Thyroid gland (tissue), 4 donors: Measurements from ENCODE around the gene LAMC3. TPM values are rescaled to one million over a fixed set of nuclear protein-coding genes. Genes with fewer than 3 reads are reported as not detected.

Source experiments
- DNase-seq, 2 donors: peaks; one replicate each; pipeline ENCODE4 v3.0.0-alpha.2; 2019
- H3K27ac ChIP-seq, 3 donors: fragments of 200-600 bp; sonication (generic); 1 replicate in 2 of 3; 2 replicates in 1 of 3; pipeline ENCODE4 v1.5.1; 2016 to 2019; ENCODE audit warnings: mild to moderate bottlenecking in 1 of 3, moderate library complexity in 1 of 3
- H3K27me3 ChIP-seq: fragments of 200-600 bp; sonication (generic); one replicate; pipeline ENCODE4 v1.5.1; 2019
- H3K36me3 ChIP-seq, 2 donors: fragments of 200-600 bp; sonication (generic); one replicate each; pipeline ENCODE4 v1.5.1; 2016 to 2019
- H3K4me1 ChIP-seq, 2 donors: fragments of 200-600 bp; sonication (generic); one replicate each; pipeline ENCODE4 v1.5.1; 2017 to 2019
- H3K4me3 ChIP-seq, 3 donors: fragments of 200-600 bp; sonication (generic); replicated peaks in 1 of 3; 1 replicate in 2 of 3; 2 replicates in 1 of 3; pipeline ENCODE4 v1.5.1; 2016; ENCODE audit warnings: mild to moderate bottlenecking in 1 of 3
- H3K9me3 ChIP-seq: fragments of 200-600 bp; sonication (generic); one replicate; pipeline ENCODE4 v1.5.1; 2017
- POLR2A ChIP-seq, 2 donors: fragments of 450-650 bp; IDR thresholded peaks; one replicate each; pipeline ENCODE4 v1.6.1; 2017; ENCODE audit warnings: antibody characterized with exemption in 2 of 2, mild to moderate bottlenecking in 2 of 2, moderate library complexity in 1 of 2
- WGBS, 2 donors: methylation state at CpG; one replicate each; pipeline ENCODE4 v1.1.5; 2017; 5-methylcytosine and 5-hydroxymethylcytosine counted together
- intact Hi-C: fragments of 100-400 bp; cut with DNase I; formaldehyde crosslinking; loops from one replicate; pipeline ENCODE4 v1.15.1; 2023
- total RNA-seq, 4 donors: library from RNA; depleted of rRNA; stranded (reverse); fragments of >200 nt; gene quantifications; one replicate each; pipeline ENCODE4 v1.2.3, GENCODE V29; 2016
- TF ChIP-seq, protein P1 (sequence below), 6 experiments: fragments of 200-600 bp in 3 of 6; fragments of 450-650 bp in 3 of 6; sonication (generic) in 3 of 6; IDR thresholded peaks; one replicate each; pipeline ENCODE4 v1.5.1; 2016 to 2019; ENCODE audit warnings: antibody characterized with exemption in 6 of 6, mild to moderate bottlenecking in 2 of 6, inconsistent platforms in 1 of 6, moderate library complexity in 1 of 6

Gene LAMC3
- total RNA-seq, 4 donors from 2014 or later, result 0.81 to 11.1 (median 3.2) TPM

DNA sequence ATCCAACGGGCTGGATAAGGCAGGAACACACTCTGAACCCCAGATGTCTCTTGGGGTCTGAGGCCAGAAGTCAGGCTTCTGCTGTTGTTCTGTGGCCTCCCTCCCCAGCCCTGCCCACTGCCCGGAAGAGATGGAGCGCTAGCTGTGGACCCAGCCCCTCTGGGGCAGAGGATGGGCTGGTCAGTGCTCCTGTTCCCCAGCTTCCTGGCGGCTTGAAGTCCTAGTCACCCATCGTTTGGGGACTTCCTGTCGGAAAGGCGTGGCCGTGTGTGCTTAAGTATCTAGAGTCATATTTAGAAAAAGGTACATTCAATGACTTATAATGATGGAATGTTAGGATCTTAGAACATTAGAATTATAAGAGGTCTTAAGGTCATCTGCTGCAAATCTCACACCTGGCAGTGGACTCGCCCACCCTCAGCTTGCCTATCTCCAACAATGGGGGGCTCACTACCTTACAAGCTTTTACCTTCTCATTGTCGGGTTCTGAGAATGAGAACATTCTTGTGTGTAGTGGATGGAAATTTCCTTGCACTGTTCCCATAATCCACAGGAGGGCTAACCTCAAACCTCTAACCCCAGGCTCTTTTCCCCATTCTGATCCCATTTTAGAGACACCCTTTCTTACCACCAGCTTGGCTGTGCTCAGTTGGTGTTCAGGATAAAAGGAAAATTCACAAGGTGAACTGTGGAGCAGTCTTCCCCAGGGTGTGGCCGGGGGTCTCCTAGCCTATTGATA lies 74.0 kb downstream of the LAMC3 start:
- 85 to 90% methylated on average over 10 to 11 of the region's 11 CpGs for WGBS, 2 donors
- no peak overlapping the region for H3K27ac ChIP-seq
- no peaks in the 10 kb centered on the region for H3K9me3 ChIP-seq
- H3K27me3 ChIP-seq, result no peaks in the 10 kb centered on the region
- H3K4me1 ChIP-seq, result peaks cover 3 to 12% of the 10 kb centered on the region in 2 donors
- intact Hi-C loops, result no loop called here
- TF ChIP-seq POLR2A (IDR thresholded peaks at IDR 0.05), result no peak
- TF ChIP-seq, protein P1, sequence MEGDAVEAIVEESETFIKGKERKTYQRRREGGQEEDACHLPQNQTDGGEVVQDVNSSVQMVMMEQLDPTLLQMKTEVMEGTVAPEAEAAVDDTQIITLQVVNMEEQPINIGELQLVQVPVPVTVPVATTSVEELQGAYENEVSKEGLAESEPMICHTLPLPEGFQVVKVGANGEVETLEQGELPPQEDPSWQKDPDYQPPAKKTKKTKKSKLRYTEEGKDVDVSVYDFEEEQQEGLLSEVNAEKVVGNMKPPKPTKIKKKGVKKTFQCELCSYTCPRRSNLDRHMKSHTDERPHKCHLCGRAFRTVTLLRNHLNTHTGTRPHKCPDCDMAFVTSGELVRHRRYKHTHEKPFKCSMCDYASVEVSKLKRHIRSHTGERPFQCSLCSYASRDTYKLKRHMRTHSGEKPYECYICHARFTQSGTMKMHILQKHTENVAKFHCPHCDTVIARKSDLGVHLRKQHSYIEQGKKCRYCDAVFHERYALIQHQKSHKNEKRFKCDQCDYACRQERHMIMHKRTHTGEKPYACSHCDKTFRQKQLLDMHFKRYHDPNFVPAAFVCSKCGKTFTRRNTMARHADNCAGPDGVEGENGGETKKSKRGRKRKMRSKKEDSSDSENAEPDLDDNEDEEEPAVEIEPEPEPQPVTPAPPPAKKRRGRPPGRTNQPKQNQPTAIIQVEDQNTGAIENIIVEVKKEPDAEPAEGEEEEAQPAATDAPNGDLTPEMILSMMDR (IDR thresholded peaks at IDR 0.05), result no peak
- H3K4me3 ChIP-seq, result no peak overlapping the region
- no peak for DNase-seq
- H3K36me3 ChIP-seq, result no peaks in the 10 kb centered on the region

DNA sequence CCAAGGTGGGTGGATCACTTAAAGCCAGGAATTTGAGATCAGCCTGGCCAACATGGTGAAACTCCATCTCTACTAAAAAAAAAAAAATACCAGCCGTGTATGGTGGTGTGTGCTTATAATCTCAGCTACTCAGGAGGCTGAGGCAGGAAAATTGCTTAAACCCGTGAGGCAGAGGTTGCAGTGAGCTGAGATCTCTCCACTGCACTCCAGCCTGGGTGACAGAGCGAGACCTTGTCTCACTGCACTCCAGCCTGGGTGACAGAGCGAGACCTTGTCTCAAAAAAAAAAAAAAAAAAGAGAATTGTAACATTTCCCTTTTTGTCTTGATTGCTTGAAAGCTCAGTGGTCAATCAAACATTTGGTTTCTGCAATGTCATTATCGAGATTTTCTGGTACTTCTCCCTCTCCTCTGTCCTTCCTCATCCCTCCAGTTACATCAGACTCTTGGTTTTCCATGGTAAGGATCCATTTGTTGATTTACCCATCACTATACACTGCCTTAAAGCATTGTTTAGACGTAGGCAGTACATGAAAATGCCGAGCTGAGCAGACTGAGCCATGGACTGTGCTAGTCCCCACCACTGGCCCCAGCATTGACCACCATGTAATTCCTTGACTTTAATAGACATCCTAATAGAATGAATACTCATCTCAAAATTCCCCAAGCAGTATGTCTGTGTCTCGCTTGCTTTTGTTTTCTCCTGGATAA lies 75.8 kb downstream of the LAMC3 start:
- Histone ChIP-seq H3K36me3 (no peaks in the 10 kb centered on the region), H3K4me3 (no peak overlapping the region), H3K27me3 (no peaks in the 10 kb centered on the region), H3K27ac (peak overlapping the region in 1 of 3 donors; percentile 1), H3K9me3 (no peaks in the 10 kb centered on the region), H3K4me1 (peaks cover 3 to 12% of the 10 kb centered on the region in 2 donors)
- intact Hi-C loops, result no loop called here
- TF ChIP-seq, protein P1 (IDR thresholded peaks at IDR 0.05), result no peak
- no peak for TF ChIP-seq POLR2A (IDR thresholded peaks at IDR 0.05)
- 31 to 38% methylated on average over 8 of the region's 8 CpGs for WGBS, 2 donors
- peak; percentile 53 to 69 for DNase-seq

DNA sequence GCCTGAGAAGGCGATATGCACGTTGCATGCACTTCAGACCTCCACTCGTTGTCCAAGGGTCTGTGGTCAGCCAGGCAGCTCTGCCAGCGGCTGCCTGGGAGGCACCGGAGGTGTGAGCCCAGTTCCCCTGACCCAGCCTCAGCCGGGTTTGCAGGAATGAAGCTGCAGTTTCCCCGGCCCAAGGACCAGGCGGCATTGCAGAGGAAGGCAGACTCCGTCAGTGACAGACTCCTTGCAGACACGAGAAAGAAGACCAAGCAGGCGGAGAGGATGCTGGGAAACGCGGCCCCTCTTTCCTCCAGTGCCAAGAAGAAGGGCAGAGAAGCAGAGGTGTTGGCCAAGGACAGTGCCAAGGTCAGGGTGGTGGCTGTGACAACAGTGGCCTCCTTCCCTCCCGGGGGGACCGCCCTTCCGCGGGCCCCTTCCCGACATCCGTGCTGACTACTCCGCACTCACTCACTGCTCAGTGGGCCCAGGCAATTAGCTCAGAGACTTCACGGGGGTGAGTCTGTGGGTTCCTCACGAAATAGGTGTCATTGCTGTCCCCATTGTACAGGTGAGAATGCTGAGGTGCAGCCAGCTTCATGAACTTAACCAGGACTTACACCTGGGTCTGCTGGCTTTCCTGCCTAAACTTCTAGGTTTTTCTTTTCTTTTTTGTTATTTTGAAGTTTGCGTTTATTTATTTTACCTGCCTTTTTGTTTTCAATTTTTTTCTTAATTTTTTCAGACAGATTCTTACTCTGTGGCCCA lies 76.6 kb downstream of the LAMC3 start:
- Histone ChIP-seq H3K27ac (peak overlapping the region in 2 of 3 donors; percentile 38 to 51), H3K9me3 (no peaks in the 10 kb centered on the region), H3K4me1 (peaks cover 3 to 12% of the 10 kb centered on the region in 2 donors), H3K27me3 (no peaks in the 10 kb centered on the region), H3K36me3 (no peaks in the 10 kb centered on the region), H3K4me3 (no peak overlapping the region)
- intact Hi-C loops, result no loop called here
- 55 to 61% methylated on average over 16 to 23 of the region's 23 CpGs for WGBS, 2 donors
- TF ChIP-seq, protein P1 (IDR thresholded peaks at IDR 0.05), result no peak
- no peak for TF ChIP-seq POLR2A (IDR thresholded peaks at IDR 0.05)
- DNase-seq, result peak; percentile 81 to 88

DNA sequence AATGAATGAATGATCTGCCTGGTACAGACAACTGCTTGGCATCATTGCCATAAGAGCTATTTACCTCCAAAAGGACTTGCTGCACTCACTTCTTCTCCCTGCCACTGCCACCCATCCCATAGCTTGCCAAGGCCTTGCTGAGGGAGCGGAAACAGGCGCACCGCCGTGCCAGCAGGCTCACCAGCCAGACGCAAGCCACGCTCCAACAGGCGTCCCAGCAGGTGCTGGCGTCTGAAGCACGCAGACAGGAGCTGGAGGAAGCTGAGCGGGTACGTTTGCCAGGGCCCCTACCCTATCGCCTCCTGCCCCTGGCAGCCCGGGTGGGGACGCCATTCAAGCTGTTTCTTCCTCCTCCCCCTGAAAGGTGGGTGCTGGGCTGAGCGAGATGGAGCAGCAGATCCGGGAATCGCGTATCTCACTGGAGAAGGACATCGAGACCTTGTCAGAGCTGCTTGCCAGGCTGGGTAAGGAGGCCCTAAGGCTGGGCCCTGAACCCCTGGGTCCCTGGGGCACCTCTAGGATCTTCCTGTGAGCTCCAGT lies 78.5 kb downstream of the LAMC3 start:
- H3K27ac ChIP-seq, result no peak overlapping the region
- no peaks in the 10 kb centered on the region for H3K36me3 ChIP-seq
- DNase-seq, result peak; percentile 43 to 73
- H3K27me3 ChIP-seq, result no peaks in the 10 kb centered on the region
- intact Hi-C loops, result no loop called here
- no peak overlapping the region for H3K4me3 ChIP-seq
- H3K4me1 ChIP-seq, result peaks cover 3 to 12% of the 10 kb centered on the region in 2 donors
- 77% methylated on average over 12 to 19 of the region's 19 CpGs for WGBS, 2 donors
- no peaks in the 10 kb centered on the region for H3K9me3 ChIP-seq
- no peak for TF ChIP-seq POLR2A (IDR thresholded peaks at IDR 0.05)
- TF ChIP-seq, protein P1 (IDR thresholded peaks at IDR 0.05), result no peak
